Tibial artery (tissue), 4 donors: Measurements from ENCODE around the gene NUMB.

Experiments
- DNase-seq, 2 donors: peaks; one replicate each; pipeline ENCODE4 v3.0.0-alpha.2; 2019
- H3K27ac ChIP-seq, 2 donors: fragments of 200-600 bp; sonication (generic) in 1 of 2; 1 replicate in 1 of 2; 2 replicates in 1 of 2; pipeline ENCODE4 v1.5.1; 2018 to 2019; ENCODE audit warnings: mild to moderate bottlenecking in 1 of 2
- H3K27me3 ChIP-seq, 2 donors: fragments of 200-600 bp; sonication (generic) in 1 of 2; one replicate each; pipeline versions ENCODE4 v1.5.1 to v1.6.0; 2016 to 2019
- H3K36me3 ChIP-seq, 3 donors: fragments of 200-600 bp; sonication (generic) in 2 of 3; one replicate each; pipeline ENCODE4 v1.5.1; 2016 to 2019; ENCODE audit warnings: mild to moderate bottlenecking in 2 of 3
- H3K4me1 ChIP-seq, 4 donors: fragments of 200-600 bp; sonication (generic) in 2 of 4; 1 replicate in 3 of 4; 2 replicates in 1 of 4; pipeline ENCODE4 v1.5.1; 2016 to 2019
- H3K4me3 ChIP-seq, 2 donors: fragments of 200-600 bp; sonication (generic) in 1 of 2; 1 replicate in 1 of 2; 2 replicates in 1 of 2; pipeline ENCODE4 v1.5.1; 2018 to 2019; ENCODE audit warnings: mild to moderate bottlenecking in 2 of 2
- H3K9me3 ChIP-seq, 3 donors: fragments of 200-600 bp; sonication (generic) in 1 of 3; one replicate each; pipeline ENCODE4 v1.5.1; 2016 to 2019
- intact Hi-C: fragments of 100-400 bp; cut with DNase I; formaldehyde crosslinking; loops from one replicate; pipeline ENCODE4 v1.15.0; 2023; ENCODE audit warnings: low total_unique reads
- TF ChIP-seq, protein P1 (sequence below), 2 experiments: fragments of 200-600 bp in 1 of 2; fragments of 450-650 bp in 1 of 2; IDR thresholded peaks; one replicate each; pipeline ENCODE4 v1.5.1; 2017 to 2019; ENCODE audit warnings: antibody characterized with exemption in 2 of 2, mild to moderate bottlenecking in 1 of 2, moderate library complexity in 1 of 2

Gene NUMB

DNA sequence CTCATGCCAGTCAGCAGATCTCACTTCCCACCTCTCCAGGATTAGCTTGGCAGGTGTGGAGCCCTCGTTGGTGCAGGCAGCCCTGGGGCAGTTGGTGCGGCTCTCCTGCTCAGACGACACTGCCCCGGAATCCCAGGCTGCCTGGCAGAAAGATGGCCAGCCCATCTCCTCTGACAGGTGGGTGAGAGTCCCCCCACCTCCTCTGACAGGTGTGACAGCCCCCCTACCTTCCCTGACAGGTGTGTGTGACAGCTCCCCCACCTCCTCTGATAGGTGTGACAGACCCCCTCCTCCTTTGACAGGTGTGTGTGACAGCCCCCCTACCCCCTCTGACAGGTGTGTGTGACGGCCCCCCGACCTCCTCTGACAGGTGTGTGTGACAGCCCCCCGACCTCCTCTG, 194.7 kb downstream of the NUMB start:
- TF ChIP-seq, protein P1, sequence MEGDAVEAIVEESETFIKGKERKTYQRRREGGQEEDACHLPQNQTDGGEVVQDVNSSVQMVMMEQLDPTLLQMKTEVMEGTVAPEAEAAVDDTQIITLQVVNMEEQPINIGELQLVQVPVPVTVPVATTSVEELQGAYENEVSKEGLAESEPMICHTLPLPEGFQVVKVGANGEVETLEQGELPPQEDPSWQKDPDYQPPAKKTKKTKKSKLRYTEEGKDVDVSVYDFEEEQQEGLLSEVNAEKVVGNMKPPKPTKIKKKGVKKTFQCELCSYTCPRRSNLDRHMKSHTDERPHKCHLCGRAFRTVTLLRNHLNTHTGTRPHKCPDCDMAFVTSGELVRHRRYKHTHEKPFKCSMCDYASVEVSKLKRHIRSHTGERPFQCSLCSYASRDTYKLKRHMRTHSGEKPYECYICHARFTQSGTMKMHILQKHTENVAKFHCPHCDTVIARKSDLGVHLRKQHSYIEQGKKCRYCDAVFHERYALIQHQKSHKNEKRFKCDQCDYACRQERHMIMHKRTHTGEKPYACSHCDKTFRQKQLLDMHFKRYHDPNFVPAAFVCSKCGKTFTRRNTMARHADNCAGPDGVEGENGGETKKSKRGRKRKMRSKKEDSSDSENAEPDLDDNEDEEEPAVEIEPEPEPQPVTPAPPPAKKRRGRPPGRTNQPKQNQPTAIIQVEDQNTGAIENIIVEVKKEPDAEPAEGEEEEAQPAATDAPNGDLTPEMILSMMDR (IDR thresholded peaks at IDR 0.05), result no peak
- no peaks in the 10 kb centered on the region for H3K4me1 ChIP-seq
- DNase-seq, result no peak

DNA sequence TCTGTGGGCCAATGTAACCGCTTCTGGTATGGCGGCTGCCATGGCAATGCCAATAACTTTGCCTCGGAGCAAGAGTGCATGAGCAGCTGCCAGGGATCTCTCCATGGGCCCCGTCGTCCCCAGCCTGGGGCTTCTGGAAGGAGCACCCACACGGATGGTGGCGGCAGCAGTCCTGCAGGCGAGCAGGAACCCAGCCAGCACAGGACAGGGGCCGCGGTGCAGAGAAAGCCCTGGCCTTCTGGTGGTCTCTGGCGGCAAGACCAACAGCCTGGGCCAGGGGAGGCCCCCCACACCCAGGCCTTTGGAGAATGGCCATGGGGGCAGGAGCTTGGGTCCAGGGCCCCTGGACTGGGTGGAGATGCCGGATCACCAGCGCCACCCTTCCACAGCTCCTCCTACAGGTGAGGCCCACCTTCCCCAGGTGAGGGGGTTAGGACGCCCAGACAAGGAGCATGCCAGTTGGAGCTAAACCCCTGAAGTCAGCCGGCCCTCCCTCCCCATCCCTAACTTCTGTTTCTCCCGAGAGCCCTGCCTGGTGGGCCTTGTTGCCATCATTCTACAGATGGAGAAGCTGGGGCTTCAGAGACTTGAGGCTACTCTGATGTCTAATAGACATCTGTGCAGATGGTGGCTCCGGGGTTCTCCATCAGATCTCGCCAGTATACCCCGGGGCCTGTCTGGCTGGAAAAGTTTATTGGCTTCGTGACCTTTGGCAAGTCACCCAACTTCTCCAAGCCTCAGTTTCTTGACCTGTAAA, 195.7 kb downstream of the NUMB start:
- H3K36me3 ChIP-seq, result peaks cover 0 to 23% (median 0%) of the 10 kb centered on the region in 3 donors
- no peak overlapping the region for H3K27ac ChIP-seq
- no peaks in the 10 kb centered on the region for H3K9me3 ChIP-seq
- no peak overlapping the region for H3K4me3 ChIP-seq
- H3K27me3 ChIP-seq, result no peaks in the 10 kb centered on the region
- intact Hi-C loops, result no loop called here
- TF ChIP-seq, protein P1 (IDR thresholded peaks at IDR 0.05), result no peak
- H3K4me1 ChIP-seq, result no peaks in the 10 kb centered on the region
- DNase-seq, result no peak

More for the DNA sequence above, 194.7 kb downstream of the NUMB start:
- H3K36me3 ChIP-seq, result peaks cover 0 to 23% (median 0%) of the 10 kb centered on the region in 3 donors
- H3K27me3 ChIP-seq, result no peaks in the 10 kb centered on the region
- H3K27ac ChIP-seq, result no peak overlapping the region
- H3K4me3 ChIP-seq, result no peak overlapping the region
- H3K9me3 ChIP-seq, result no peaks in the 10 kb centered on the region
- intact Hi-C loops, result no loop called here

DNA sequence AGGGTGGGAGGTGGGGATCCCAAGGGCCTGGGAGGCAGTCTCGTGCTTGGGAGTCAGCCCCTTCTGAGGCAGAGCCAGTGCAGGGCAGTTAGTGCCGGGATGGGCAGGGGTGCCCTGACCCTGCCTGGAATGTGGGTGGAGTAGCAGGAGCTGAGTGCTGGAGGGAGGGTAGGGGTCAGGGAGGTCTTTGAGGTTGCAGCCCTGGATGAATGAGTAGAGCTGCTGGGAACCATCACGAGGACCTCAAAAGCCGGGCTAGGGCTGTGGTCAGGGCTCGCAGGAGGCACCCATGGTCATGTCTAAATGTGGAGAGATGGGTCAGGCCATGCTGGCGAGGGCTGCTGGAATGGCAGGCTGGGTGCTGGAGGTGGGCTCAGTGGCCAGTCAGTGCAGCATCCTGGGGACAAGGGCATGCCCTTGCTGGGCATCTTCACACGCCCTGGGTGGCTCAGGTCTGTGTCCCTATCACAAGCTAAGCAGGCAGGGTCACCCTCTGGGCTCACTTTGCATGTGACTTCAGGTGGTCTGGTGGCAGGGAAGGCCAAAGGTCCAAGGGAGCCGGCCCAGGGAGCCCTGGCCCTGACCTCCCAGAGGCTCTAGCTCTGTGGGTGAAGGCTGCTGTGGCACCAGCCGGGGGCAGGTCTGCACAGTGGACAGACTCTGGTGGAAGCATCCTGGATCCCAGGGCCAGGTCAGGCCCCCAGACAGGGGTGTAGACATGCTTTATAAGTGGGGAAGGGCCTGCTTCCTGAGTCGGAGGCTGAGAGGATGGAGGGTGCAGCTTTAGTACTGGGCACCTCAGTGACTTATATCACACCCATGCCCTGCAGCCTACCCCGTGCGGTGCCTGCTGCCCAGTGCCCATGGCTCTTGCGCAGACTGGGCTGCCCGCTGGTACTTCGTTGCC, 196.6 kb downstream of the NUMB start:
- no peaks in the 10 kb centered on the region for H3K27me3 ChIP-seq
- no peak overlapping the region for H3K4me3 ChIP-seq
- H3K36me3 ChIP-seq, result peaks cover 0 to 23% (median 0%) of the 10 kb centered on the region in 3 donors
- H3K27ac ChIP-seq, result no peak overlapping the region
- TF ChIP-seq, protein P1 (IDR thresholded peaks at IDR 0.05), result no peak
- intact Hi-C loops, result no loop called here
- no peaks in the 10 kb centered on the region for H3K9me3 ChIP-seq
- no peak for DNase-seq
- H3K4me1 ChIP-seq, result no peaks in the 10 kb centered on the region

DNA sequence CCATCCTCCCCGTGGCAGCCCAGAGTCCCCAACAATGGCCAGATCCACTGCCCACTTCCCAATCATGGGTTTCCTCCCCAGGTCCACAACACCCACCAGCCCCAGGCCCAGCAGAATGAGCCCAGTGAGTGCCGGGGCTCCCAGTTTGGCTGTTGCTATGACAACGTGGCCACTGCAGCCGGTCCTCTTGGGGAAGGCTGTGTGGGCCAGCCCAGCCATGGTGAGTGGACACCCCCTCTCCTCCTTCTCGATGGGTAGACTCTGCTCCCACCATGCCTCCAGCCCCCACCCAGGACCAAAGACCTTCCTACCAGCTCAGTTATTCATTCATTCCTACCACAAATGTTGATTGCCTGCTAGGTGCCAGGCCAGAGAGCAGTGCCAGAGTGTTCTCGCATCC, 197.3 kb downstream of the NUMB start:
- no peaks in the 10 kb centered on the region for H3K9me3 ChIP-seq
- no peak overlapping the region for H3K27ac ChIP-seq
- no peaks in the 10 kb centered on the region for H3K4me1 ChIP-seq
- TF ChIP-seq, protein P1 (IDR thresholded peaks at IDR 0.05), result no peak
- no peak for DNase-seq
- no peaks in the 10 kb centered on the region for H3K27me3 ChIP-seq
- H3K4me3 ChIP-seq, result no peak overlapping the region
- H3K36me3 ChIP-seq, result peaks cover 0 to 18% (median 0%) of the 10 kb centered on the region in 3 donors
- intact Hi-C loops, result no loop called here

DNA sequence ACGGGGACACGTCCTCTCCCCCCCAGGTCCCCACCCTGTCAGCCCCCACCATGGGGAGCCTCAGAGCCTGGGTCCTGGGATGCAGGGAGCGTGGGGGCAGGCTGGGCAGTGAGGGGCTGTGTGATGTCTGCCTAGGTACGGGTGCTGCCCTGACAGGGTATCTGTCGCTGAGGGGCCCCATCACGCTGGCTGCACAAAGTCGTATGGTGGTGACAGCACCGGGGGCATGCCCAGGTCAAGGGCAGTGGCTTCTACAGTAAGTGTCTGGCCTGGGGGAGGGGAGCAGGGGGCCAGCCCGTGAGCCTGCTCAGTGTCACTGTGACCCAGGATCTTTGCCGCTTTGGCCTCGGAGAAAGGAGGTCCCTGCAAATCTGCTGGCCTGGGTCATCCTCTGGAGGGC, 197.8 kb downstream of the NUMB start:
- H3K27ac ChIP-seq, result no peak overlapping the region
- peak in 1 of 2 donors; percentile 16 for DNase-seq
- no peak overlapping the region for H3K4me3 ChIP-seq
- H3K4me1 ChIP-seq, result no peaks in the 10 kb centered on the region
- H3K36me3 ChIP-seq, result peaks cover 0 to 13% (median 0%) of the 10 kb centered on the region in 3 donors
- H3K27me3 ChIP-seq, result no peaks in the 10 kb centered on the region
- H3K9me3 ChIP-seq, result no peaks in the 10 kb centered on the region
- TF ChIP-seq, protein P1 (IDR thresholded peaks at IDR 0.05), result no peak
- intact Hi-C loops, result no loop called here
